NCI-H1048 (cell line): ENCODE results near the gene TGIF2.

ENCODE experiments used
- DNase-seq: peaks from one replicate; lab custom pipeline; 2025; lab: John Stamatoyannopoulos, UW

The TGIF2 gene

DNA sequence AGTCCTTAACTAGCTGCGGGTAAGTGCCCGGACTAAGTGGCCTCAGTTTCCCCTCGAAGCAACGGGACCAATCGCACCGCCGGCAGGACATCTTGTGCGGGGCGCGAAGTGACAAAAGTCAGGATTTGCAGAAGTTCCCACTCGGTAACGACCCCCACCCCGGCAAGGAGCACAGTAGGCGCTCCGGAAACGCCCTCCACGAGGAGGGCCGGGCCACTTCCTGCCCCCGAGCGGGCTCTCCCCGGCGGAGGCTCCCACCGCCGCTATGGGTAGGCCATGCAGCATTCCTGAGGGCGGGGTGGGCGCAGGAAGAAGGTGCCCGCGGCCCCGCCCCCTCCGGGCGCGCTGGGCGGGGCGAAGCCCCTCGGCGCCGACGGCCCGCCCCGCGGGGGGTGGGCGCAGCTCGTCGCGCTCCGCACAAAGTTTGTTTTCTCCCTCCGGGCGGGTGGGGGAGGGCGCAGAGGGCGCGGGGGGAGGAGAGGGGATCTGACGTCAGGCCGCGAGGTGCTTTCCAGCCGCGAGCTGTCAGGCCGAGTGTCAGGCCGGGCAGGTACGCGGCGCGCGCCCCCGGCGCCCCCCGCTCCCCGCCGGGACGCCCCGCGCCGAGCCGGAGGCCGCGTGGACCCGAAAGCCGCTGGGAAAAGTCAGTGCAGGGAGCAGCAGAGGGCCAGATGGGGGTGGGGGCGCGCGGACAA, at the start of gene TGIF2:
Gene TGIF2 (plus strand): TSS at position 495 of the 695 bp plus-strand sequence. CDS start 5,178 bp downstream, outside the sequence.
- DNase-seq = peak; percentile 33

DNA sequence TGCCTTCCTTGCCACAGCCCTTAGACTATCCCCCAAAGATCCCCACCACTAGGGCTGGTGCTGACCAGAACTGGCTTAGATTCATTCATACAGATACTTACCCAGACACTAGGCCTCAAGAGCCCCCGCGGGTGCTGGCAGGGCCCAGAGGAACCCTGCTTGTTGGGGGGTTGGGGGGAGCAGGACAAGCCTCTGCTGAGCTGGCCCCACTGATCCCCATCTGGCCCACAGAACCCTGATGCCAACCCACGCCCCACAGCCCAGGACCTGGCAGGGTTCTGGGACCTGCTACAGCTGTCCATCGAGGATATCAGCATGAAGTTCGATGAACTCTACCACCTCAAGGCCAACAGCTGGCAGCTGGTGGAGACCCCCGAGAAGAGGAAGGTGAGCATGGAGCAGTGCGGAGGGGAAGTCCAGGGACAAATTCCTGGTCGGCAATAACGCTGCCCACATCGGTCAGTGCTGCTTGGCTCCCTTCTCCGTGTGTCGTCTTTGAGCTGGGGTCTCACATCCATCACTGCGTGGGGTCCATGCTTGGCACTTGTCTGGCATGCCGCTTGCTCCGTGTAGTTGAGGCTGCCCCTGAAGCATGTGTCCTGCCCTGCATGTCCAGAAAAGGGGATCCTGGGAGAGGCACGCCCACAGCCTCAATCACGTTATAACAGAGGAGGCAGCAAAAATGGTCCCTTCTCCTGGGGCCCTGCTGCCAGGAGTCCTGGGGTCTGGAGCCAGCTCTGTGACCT, 47.6 kb upstream of the TGIF2 start:
- no peak for DNase-seq

DNA sequence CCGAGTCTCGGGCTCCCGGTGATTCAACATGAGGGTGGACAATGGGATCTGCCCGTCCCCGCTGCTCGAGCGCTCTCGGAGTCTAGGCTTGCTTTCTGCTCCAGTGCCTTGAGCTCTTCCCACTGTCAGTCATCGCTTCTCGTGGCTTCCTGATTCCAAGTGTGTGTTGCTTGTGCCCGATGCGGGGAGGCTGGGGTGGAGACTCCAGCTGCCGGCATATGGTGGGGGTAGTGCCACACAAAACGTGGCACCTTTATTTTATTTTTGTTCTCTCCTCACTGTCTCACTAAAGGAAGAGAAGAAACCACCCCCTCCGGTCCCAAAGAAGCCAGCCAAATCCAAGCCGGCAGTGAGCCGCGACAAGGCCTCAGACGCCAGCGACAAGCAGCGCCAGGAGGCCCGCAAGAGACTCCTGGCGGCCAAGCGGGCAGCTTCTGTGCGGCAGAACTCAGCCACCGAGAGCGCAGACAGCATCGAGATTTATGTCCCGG, 46.8 kb upstream of the TGIF2 start:
- no peak for DNase-seq

DNA sequence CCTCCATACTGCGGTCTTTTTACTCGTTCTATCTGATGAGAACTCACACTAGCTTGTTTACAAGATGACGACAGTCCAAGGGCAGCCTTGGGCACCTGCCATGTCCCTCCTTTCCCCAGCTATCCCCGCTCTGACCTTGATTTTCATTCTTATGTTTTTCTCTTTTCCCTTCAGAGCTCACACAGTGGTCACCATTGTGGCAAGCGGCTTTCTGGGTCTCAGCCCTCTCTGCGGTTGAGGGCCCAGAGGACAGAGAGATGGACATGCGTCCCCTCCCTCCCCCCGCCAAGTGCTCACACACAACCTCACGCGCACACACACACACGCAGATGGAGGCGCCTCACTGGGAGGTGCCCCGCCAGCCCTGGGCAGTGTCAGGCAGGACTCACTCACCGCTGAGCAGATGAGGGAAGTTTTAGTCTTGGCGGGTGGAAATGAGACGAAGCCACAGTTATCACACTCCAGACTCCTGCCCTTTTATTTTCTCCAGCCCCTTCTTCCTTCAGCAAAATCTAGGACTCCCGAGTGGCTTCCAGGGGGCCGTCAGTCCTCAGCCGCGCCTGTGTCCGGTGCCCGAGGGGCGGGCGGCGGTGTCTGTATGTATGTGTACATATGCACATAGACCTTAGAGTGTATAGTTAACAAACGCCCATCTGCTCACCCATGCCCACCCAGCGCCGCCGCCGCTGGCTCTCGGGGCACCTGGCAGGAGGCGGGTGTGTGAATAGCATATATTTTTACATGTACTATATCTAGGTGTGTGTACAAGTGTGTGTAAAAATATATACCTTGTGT, 45.9 kb upstream of the TGIF2 start:
- DNase-seq = no peak

DNA sequence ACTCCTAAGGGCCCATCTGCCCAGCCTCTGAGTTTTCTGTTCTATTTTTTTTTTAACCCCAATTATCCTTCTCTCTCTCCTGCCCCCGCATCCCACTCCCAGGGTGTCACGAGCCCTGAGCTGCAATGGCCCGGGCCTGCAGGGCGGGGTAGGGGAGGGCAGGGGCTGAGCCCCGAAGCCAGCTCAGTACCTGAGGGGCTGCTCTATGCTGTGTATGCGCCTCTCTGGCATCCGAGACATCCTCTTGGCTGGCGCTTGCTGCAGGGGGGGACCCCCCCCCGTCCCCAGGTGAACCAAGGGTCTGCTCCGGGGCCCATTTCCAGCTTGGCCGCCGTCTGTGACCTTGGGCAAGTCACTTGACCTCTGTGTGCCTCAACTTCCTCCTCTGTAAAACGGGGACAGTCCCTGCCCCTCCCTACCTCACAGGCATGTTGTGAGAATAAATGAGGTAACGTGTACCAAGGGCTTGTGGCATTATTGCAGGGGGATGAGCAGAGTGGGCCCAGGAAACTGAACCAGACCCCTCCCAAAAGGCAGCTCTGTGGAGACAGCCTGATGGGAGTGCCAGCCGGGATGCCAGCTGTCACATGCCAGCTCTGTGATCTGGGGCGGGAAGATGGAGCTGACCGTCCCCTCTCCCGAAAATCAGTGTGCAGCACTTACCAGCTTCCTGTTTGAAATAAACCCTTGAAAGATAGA, 45.1 kb upstream of the TGIF2 start:
- DNase-seq = no peak

DNA sequence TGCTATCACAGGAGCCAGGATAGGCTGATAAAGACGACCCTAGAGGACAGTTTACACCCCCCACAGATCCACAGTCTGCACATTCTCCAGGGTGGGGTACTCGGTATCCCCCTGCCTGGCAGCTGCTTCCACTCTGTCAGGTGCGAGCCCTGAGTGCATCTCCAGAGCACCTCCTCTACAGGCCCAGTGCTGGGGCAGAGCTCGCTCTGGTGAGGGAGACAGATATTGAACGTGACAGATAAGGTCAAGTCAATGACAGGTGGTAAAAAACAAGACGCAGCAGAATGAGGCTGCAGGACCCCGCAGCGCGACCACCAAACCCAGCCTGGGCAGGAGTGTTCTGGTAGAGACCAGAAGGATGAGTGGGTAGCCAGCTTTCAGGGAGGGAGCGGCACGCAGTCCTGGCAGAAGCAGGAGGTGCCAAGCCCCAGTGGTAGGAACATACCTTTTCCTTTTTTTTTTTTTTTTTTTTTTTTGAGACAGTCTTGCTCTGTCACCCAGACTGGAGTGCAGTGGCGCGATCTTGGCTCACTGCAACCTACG, 44.5 kb upstream of the TGIF2 start:
- DNase-seq = no peak

DNA sequence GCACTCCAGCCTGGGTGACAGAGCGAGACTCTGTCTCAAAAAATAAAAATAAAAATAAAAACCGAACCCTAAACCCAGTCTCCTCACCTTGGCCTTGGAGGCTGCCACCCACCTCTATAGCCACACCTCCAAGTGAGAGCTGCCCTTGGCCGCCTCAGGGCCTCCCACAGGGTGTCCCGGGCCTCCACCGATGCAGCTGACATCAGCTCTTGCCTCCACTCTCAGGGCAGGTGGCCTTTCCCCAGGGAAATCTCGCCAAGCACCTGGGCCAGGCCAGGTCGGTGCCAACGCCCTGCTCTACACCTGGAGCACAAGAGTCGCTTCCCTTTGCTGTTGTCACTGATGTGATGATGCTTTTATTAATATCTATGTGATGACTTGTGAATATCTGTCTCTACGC, 41.0 kb upstream of the TGIF2 start:
- no peak for DNase-seq

DNA sequence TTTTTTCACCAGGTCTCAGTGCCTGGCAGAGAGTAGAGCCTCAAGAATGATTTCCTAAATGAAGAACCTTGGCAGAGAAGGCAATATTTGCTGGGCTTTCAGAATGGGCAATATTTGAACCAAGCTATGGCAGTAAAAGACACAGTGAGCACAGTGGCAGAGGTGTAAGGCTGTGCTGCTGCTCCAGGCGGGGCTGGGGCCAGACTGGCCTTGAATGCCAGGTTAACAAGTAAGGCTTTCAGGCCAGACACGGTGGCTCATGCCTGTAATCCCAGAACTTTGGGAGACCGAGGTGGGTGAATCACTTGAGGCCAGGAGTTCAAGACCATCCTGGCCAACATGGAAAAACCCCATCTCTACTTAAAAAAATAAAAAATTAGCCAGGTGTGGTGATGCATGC, 40.6 kb upstream of the TGIF2 start:
- DNase-seq = no peak

DNA sequence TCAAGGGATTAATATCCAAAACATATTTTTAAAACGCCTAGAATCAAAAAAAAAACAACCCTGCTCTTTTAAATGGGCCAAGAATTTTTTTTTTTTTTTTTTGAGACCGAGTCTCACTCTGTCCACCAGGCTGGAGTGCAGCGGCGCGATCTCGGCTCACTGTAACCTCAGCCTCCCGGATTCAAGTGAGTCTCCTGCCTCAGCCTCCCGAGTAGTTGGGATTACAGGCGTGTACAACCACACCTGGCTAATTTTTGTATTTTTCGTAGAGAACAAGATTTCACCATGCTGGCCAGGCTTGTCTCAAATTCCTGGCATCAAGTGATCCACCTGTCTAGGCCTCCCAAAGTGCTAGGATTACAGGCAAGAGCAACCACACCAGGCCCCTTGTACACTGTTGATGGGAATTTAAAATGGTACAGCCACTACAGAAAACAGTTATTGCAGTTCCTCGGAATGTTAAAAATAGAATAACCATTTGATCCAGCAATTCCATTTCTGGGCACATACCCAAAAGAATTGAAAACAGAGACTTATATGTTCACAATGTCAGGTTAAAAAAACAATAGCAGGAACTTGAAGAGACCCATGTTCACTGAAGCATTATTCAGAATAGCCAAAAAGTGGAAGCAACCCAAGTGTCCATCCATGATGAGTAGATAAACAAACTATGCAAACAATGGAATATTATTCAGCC, 35.2 kb upstream of the TGIF2 start:
- DNase-seq = no peak

DNA sequence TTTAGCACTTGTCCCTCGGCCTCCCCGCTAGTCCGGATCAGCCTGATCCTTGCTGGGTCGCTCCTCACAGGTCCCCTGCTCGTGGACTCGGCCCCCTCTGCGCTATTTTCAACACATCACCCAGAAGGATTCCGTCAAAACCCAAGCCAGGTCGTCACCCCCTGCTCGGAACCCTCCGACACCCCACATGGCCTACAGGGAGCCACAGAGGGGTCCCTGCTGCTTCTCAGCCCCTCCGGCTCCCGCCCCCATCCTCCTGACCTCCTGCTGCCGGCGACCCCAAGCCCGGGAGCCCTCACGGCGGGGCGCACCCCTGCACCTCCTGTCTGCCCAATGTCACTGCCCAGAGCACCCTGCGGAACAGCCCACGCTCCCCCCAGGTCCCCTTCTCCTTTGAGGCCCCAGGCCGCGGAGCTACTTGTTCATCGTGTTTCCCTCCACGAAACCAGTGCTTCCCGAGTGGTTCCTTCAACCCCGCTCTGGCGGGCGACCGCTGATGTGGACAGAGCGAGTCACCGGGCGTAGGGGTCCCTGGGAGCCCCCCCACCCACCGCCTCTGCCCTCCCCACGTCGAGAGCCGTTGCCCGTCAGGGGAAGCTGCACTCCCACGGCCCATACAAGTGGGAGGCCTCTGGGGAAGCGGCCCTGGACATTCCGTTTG, 32.7 kb upstream of the TGIF2 start:
- DNase-seq = no peak

DNA sequence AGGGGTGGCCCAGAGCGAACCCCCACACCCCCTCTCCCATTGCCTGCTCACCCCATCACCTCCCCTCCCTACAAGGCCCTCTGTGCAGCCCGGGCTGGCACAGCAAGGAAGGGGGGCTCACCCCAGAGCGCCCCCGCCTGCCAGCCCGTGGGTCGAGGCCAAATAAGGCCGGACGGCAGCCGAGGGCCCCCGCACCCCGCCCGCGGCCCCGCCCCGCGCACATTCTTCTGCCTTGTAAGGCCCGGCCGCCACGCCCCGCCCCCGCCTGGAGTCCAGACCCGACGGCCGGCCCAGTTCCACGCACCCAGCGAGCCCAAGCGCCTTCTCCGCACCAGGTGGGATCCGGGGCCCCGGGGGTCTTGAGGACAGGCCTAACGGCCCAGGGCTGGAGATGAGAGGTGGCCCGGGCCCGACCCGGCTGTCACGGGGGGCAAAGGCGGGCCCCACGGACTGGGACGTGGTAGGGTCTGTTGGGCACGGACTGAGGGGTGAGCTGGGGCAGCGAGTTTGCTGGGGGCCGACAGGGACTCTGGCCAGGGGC, 32.1 kb upstream of the TGIF2 start, which contains the start of gene MYL9:
Gene MYL9 (plus strand): TSS at position 293 of the 541 bp plus-strand sequence. CDS start 3,366 bp downstream, outside the sequence.
- DNase-seq = no peak

DNA sequence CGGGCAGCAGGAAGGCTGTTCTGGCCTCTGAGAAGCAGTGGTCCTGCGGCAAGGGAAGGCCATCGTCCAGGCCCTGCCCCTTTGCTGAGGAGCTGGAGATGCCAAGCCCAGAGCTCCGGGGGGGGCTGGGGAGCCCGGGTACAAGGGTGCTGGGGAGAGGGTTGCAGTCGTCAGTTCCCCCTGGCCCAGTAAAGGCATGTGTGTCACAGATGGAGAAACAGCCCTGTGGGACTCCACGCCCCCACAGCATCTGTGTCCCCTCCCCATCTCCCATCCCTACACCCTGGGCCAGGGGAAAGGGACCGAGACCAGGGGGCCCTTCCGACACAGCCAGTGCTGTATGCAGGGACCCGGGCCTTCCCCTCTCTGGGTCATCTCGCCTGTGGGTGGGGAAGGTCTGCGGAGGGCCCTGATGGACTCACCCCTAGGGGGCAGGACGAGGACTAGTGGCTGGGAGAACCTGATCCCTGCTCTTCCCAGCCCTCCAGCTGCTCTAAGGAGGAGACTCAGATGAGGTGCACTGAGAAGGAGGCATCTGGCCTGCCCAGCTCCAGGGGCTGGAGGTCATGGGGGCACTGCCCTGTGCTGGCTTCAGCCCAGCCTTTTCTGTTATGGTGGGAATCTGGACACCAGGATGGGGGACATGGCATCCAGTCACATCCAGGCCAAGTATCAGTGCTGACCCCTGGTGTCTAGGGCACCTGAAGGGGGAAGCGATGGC, 31.5 kb upstream of the TGIF2 start:
- no peak for DNase-seq

DNA sequence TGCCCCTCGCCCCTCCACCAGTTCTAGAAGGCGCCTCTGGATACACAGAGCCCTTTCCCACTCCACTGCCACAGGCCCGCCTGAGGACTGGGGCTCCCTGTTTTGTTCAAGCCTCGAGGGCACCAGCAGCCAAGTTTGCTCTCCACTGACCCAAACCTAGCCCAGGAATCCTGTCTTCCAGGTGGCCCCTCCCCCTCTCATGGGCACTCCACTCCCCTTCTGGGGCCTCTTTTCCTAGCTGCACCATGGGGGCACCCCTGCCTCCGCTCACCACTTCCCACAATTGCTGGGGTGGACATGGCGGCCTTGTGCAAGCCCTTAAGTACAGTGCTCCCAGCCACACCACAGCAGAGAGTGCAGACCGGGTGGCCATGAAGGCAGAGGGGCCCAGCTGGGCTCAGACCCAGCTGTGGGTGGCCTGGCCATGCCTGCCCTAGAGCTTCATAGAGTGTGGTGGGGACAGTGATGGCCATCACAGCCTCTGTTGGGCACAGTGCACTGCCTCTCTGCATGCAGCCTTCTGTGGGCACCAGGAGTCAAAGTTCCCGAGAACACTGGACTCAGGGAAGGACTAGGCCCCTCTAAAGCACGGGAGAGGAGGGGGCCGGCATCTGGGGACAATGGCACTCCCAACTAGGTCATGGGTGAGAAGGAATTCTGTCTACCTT, 30.7 kb upstream of the TGIF2 start:
- DNase-seq = no peak

DNA sequence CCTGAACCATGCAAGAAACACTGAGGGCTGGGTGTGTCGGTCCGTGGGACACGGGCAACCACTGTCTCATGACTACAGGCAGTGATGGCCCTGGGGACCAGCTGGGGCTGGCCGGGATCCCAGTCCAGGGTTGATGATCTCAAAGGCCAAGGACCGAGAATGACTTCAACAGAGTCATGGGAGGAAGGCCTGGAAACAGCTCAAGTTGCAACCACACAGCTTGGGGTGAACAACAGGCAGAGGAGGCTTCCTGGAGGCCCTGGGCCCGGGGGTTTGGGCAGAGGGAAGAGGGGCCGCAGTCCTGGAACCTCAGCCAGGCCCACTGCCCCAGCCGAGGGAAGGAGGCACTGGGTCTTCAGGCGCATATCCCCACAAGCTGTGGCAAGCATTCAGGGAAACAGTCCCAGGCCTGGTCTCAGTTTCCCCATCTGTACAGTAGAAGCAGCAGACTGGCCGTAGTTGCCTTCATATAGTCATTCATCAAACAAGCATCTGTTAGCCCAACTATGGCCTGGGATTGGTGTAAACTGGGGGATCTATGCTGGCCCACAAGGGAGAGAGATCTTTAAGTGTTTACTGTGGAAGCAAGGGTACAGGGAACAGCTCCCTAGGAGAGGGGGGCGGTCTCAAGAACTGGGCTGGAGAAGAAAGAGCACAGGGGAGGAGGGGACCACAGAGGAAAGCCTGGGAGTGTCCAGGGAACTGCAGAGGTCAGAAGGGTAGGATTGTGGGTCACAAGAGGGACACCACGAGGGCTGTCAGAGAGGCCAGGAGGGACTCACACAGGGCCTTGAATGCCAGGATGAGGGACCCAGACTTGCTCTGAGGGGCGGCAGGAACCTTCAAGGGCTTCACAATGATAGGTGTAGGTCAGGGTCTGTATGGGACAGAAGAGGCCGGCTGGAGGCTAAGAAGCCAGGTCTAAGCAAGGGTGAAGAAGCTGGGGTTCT, 29.9 kb upstream of the TGIF2 start:
- DNase-seq = no peak

DNA sequence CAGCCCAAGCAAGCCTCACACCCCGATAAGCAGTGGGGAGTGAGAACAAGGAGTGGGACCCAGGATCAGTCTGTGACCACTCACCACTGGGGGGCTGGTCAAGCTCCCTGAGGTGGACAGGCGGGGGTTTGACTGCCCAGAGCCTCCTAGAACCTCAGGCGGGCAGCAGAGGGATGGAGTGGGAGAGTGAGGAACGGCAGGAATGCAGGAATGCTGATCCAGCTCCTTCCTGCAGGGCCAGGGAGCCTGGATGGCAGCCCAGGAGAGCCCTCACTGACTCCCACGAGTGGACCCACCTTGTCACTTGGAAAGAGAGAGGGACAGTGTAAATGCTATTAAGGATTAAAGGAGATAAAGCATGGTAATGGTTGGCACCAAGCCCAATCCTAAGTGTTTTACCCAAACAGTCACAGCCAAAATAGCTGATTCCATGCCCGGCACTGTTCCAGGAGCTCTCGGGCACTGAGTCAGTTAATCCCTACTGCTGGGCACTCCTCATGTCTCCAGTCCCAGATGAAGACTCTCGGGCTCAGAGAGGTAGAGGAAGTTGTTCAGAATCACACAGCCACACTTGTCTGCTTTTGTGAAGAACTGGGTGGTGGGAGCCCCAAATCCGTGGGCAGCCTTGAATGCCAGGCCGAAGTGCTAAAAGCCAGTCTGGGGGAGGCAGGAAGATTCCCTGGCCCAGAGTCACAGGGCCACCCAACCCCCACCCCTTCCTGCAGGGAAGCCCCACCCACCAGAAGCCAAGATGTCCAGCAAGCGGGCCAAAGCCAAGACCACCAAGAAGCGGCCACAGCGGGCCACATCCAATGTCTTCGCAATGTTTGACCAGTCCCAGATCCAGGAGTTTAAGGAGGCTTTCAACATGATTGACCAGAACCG, 29.0 kb upstream of the TGIF2 start:
- DNase-seq = no peak

DNA sequence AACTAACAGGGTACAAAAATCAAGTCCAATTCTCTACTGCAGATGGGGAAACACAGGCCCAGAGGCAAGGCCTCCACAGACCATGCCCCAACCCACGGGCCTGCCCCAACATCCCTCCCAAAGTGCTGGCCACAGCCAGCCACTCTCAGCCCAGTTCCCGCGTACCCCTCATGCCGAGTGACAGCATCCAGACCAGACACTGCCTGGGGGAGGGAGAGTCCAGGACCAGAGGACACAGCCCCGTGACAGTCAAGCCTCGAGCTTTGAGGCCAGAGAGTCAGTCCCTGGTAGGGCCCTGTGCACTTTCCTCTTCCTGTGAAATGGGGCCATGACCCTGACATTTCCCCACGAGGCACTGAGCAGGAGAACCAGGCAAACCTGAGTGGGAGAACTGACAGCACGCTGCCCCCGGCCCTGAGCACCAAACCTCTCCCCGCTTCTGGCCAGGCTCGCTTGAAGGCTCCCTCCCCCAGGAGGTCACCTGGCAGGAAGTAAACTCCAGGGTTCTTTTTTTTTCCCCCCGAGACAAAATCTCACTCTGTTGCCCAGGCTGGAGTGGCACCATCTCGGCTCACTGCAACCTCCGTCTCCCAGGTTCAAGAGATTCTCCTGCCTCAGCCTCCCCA, 27.2 kb upstream of the TGIF2 start:
- DNase-seq = no peak
